ENCODE data around the gene MALRD1.
A peak's percentile ranks its signal among the peaks of the same experiment; 100 is the strongest.

Gene MALRD1

GRCh38 chr10:19483421-19483820 is 434.8 kb downstream of the MALRD1 start:
- no peak overlapping the region for H3K4me3 ChIP-seq (ENCODE audit: low read length)
- TF ChIP-seq CTCF (conservative IDR thresholded peaks at IDR 0.05; ENCODE audit: low read depth, low read length) = no peak
- no peak for DNase-seq (ENCODE audit: low read depth)

- peak overlapping the region; percentile 13 for H3K4me3 ChIP-seq (ENCODE audit: low read length)
- peak; percentile 12 for TF ChIP-seq CTCF (conservative IDR thresholded peaks at IDR 0.05; ENCODE audit: low read depth, low read length)
- DNase-seq (ENCODE audit: low read depth) = no peak
These were observed 440.1 kb downstream of the MALRD1 start for GRCh38 chr10:19488592-19489280.

GRCh38 chr10:19491166-19491565 is 442.6 kb downstream of the MALRD1 start:
- no peak for DNase-seq (ENCODE audit: low read depth)
- no peak overlapping the region for H3K4me3 ChIP-seq (ENCODE audit: low read length)
- TF ChIP-seq CTCF (conservative IDR thresholded peaks at IDR 0.05; ENCODE audit: low read depth, low read length) = no peak

GRCh38 chr10:19493917-19494316 is 445.3 kb downstream of the MALRD1 start:
- TF ChIP-seq CTCF (conservative IDR thresholded peaks at IDR 0.05; ENCODE audit: low read depth, low read length) = no peak
- no peak overlapping the region for H3K4me3 ChIP-seq (ENCODE audit: low read length)
- no peak for DNase-seq (ENCODE audit: low read depth)

GRCh38 chr10:19497026-19497425 is 448.4 kb downstream of the MALRD1 start:
- no peak for DNase-seq (ENCODE audit: low read depth)
- H3K4me3 ChIP-seq (ENCODE audit: low read length) = no peak overlapping the region
- TF ChIP-seq CTCF (conservative IDR thresholded peaks at IDR 0.05; ENCODE audit: low read depth, low read length) = no peak

GRCh38 chr10:19498393-19499290 is 450.0 kb downstream of the MALRD1 start:
- DNase-seq (ENCODE audit: low read depth) = peak; percentile 40
- no peak for TF ChIP-seq CTCF (conservative IDR thresholded peaks at IDR 0.05; ENCODE audit: low read depth, low read length)
- H3K4me3 ChIP-seq (ENCODE audit: low read length) = no peak overlapping the region
